NCI-H1092 treated with DMSO at 0.1 percent for 48 hours (cell line): ENCODE results near the gene EPHA6.
"Not testable (repeated sequence)": the region's sequence is repeated elsewhere in the genome, so short reads cannot be mapped to it uniquely, and the experiment has no call there.

Experiments used
- DNase-seq: peaks from one replicate; lab custom pipeline; 2025; lab: John Stamatoyannopoulos, UW

EPHA6 gene

DNA sequence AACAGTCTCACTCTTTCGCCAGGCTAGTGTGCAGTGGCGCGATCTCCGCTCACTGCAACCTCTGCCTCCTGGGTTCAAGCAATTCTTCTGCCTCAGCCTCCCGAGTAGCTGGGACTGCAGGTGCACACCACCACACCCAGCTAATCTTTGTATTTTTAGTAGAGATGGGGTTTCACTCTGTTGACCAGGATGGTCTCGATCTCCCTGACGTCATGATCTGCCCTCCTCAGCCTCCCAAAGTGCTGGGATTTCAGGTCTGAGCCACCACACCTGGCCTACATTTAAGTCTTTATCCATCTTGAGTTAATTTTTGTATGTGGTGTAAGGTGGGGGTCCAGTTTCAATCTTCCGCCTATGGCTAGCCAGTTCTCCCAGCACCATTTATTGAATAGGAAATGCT, 211.2 kb downstream of the EPHA6 start:
- not testable (repeated sequence) for DNase-seq

- no peak for DNase-seq
Measured at GRCh38 chr3:97029972-97030371, 215.6 kb downstream of the EPHA6 start.

- DNase-seq = no peak
Measured at GRCh38 chr3:97037294-97037943, 223.0 kb downstream of the EPHA6 start.

- no peak for DNase-seq
Measured at GRCh38 chr3:97043411-97043810, 229.0 kb downstream of the EPHA6 start.

DNA sequence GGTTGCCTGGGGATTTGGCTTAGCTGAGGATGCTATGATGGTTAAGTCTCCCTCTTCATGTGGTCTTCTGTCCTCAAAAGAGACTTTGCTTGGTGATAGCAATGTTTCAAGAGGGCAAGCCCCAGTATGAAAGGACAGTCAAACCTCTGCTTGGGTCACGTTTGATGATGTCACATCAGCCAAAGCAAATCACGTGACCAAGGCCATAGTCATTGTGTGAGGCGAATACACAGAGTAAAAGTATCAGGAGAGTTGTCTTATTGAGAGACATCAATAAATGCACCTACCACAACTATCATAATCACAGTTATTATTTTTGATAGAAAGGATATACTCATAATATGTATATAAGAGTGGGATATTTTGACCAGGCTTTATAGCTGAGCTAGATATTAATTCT, 243.0 kb downstream of the EPHA6 start:
- no peak for DNase-seq

GRCh38 chr3:97059168-97059567, 244.8 kb downstream of the EPHA6 start:
- DNase-seq = no peak

- DNase-seq = no peak
Measured at GRCh38 chr3:97066531-97066930, 252.1 kb downstream of the EPHA6 start.

DNA sequence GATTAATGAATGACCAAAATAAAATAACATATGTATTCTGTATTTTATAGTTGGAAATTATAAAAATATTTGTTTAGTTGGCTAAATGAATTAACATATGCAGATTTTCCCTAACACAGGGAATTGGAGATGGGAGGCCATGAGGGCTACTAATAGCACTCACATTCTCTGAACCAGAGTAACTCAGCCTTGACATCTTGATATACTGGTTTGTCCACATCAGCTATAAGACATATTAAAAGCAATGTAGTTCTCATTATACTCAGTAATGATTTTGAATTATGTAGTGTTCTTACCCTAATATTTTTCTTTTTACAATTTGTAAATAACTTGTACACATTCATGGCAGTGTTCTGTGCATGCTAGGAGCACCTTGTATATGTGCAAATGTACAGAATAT, 255.9 kb downstream of the EPHA6 start:
- no peak for DNase-seq

DNA sequence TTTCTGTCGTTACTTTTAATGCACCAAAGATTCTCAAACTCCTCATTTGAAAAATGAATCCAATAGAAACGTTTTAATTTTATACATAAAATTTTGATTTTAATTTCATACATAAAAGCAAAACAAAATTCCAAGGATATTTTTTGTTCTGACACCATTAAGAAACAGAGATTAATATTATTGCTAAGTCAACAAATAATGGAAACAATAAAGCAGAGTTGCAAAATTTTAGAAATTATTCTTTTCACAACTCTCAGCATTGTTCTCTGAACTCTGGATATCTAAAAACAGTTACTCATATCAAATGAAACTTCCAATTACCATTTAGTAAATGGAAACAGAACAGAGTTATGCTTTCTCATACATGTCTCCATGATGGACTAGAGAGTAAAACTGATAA, 260.2 kb downstream of the EPHA6 start:
- no peak for DNase-seq

DNA sequence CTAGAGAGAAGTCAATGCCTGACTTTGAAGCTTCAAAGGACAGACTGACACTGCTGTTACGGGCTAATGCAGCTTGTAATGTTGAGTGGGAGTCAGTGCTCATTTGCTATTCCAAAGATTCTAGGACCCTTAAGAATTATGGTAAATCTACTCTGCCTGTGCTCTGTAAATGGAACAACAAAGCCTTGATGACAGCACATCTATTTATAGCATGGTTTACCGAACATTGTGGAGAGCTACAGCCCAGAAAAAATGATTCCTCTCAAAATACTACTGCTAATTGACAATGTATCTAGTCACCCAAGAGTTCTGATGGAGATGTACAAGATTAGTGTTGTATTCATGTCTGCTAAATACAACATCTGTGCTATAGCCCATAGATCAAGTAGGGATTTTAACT, 262.3 kb downstream of the EPHA6 start:
- no peak for DNase-seq

GRCh38 chr3:97089621-97090020, 275.2 kb downstream of the EPHA6 start:
- no peak for DNase-seq

DNA sequence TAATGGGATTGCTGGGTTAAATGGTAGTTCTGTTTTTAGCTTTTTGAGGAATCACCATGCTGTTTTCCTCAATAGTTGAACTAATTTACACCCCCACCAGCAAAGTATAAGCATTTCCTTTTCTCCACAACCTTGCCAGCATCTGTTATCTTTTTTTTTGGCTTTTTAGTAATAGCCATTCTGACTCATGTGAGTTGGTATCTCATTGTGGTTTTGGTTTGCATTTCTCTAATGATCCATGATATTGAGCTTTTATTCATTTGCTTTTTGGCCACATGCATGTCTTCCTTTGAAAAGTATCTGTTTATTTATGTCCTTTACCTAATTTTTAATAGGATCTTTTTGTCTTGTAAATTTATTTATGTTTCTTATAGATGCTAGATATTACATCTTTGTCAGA, 288.2 kb downstream of the EPHA6 start:
- no peak for DNase-seq

DNA sequence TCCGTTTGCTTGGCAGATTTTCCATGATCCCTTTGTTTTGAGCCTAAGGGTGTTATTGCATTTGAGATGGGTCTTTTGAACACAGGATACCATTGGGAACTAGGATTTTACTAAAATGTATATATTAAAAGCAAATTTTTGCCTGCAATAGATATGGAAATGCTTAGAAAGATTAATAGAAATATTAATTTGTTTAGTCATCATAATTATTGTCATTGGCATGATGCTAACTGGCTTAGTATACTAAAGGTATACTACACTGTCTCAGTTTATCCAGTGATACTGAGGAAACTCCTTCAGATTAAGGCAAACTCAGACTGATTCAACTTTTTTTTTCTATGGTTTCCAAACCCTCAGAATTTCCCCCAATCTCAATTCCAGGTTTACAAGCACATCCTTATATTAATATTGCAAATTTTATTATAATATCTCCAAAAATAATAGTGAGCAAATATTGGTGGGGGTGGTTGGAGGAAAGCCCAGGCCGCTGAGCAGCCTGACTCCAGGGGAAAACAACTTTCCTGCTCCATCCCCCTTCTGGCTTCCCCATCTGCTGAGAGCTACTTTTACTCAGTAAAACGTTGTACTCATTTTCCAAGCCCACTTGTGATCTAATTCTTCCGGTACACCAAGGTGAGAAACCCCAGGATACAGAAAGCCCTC, 291.7 kb downstream of the EPHA6 start:
- no peak for DNase-seq

GRCh38 chr3:97106652-97106989, 292.2 kb downstream of the EPHA6 start:
- no peak for DNase-seq

GRCh38 chr3:97108136-97108535, 293.7 kb downstream of the EPHA6 start:
- no peak for DNase-seq

DNA sequence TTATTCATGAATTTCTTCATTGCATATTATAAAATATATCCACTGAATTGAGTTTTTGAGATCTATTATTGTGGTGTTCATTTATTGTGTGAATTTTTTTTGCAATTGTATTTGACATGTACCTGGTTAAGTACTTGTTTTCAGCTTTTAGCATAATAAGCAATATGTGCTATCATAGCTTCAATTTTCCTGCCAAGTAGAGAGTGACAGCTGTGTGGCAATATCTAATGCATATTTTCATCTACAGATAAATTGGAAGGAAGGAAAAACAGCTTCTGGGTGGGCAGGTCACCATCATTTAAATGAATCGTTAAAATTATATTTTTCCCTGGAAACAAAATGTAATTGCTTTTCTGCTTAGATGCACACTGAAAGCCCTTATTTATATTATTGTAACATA, 296.9 kb downstream of the EPHA6 start:
- DNase-seq = no peak

- DNase-seq = no peak
Measured at GRCh38 chr3:97121386-97121785, 307.0 kb downstream of the EPHA6 start.

DNA sequence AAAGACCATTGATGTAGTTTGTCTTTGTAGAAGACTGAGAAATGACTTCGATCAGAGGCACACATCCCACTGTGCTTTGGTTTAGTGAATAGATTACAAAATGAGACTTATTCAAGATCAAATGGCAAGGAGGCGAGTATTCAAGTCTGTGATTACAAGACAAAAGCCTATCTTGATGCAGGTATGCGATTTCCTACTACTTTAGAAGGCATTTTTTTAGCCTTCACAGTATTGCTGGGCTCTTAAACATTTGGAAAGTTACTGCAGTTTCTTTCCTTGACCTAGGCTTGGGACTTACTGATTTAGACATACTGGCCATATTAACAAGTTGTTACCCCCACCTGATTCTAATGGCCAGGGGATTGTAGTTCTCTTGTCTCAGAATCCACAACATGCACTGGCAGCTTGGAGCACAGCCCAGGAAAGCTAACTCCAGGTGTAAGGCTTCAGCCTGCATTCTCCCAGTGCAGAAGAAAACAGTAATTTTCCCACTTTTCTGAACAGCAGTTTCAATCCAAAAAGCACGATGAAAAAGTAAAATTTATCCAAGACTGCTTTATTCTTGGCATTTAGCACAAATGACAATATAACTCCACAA, 311.6 kb downstream of the EPHA6 start:
- DNase-seq = no peak

- no peak for DNase-seq
Measured at GRCh38 chr3:97131476-97131875, 317.1 kb downstream of the EPHA6 start.

DNA sequence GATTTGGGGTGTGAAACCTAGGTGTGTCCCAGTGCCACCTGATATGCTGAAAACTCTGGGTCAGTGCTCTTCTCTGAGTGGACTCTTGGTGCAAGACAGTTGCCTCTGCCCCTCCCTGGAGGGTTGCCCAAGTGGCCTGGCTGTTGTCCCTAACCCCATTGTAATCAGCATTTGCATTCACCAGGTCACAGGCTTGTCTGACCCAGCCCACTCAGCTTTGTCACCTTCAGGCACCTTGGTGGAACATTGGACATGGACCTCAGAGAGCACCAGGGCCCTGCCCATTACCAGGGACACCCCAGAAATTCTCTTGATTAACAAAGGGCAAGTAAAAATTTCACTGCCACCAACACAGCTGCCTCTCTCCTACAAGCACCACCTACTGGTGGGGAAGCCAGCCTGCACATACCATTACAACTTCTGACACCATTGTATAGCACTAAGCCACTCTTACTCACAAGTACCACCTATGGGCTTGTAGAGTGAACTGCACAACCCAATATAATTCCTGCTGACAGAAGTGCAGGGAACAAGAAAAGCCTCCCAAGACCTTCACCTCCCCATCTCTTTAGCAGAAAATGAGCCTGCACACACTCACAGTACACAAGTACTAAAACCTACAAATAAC, 324.6 kb downstream of the EPHA6 start:
- no peak for DNase-seq

DNA sequence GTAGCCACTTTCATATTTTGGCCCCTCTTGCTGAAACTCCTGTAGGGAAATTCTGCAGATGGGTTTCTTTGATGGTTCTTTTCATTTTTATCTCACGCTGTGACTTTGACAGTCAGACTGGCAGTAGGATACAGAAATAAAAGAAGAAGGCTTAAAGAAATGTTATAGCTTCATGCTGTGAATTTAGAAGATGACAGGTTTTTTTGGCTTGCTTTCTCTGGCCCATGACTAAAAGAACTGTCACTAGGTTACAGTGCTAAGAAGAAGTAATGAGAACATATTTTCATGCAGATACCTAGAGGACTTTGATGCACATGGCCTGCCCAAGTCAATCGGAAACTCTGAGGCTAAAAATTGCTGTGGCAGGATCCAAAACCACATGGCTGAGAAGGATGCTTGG, 334.5 kb downstream of the EPHA6 start:
- no peak for DNase-seq

DNA sequence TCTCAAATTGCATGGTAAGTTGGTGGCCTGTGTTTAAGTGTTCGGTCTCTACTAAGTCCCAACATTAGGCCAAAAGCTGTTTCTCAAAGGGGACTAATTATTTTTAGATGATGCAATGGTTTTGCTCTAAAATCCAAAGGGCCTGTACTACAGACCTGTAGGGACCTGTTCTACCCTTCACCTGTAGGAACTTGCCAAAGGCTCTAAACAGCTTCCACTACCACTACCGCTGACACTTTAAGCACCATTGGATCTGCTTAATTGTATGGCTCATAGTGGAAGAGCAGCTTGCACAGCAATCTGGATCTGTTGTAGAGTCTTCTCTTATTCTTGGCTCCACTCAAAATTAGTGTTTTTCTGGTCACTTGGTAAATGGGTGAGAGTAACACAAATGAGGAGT, 346.8 kb downstream of the EPHA6 start:
- DNase-seq = no peak

DNA sequence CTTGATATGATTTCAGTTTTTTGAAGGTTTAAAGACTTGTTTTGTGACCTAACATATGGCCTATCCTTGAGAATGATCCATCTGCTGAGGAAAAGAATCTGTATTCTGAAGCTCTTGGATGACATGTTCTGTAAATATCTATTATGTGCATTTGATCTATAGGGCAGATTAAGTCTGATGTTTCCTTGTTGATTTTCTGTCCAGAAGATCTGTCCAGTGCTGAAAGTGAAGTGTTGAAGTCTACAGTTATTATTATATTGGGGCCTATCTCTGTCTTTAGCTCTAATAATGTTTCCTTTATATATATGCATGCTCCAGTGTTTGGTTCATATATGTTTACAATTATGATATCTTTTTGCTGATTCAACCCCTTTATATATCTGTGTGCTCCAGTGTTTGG, 362.8 kb downstream of the EPHA6 start:
- DNase-seq = no peak
